A549 treated with DMSO at 1 μM for 4 hours (cell line): ENCODE data around the gene SDHAF1. TPM values are rescaled to one million over a fixed set of nuclear protein-coding genes. Genes with fewer than 3 reads are reported as not detected.

ENCODE experiments used
- total RNA-seq: library from RNA; stranded (reverse); fragments of 200-300 nt; extraction: Qiagen RNA extraction; gene quantifications from 5 replicates; pipeline ENCODE4 v1.2.3, GENCODE V29; 2022; ENCODE audit warnings: low read depth

Gene SDHAF1, protein sequence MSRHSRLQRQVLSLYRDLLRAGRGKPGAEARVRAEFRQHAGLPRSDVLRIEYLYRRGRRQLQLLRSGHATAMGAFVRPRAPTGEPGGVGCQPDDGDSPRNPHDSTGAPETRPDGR
- 36.8 to 48.3 TPM (median 46.4 TPM) in 5 replicates for total RNA-seq

DNA sequence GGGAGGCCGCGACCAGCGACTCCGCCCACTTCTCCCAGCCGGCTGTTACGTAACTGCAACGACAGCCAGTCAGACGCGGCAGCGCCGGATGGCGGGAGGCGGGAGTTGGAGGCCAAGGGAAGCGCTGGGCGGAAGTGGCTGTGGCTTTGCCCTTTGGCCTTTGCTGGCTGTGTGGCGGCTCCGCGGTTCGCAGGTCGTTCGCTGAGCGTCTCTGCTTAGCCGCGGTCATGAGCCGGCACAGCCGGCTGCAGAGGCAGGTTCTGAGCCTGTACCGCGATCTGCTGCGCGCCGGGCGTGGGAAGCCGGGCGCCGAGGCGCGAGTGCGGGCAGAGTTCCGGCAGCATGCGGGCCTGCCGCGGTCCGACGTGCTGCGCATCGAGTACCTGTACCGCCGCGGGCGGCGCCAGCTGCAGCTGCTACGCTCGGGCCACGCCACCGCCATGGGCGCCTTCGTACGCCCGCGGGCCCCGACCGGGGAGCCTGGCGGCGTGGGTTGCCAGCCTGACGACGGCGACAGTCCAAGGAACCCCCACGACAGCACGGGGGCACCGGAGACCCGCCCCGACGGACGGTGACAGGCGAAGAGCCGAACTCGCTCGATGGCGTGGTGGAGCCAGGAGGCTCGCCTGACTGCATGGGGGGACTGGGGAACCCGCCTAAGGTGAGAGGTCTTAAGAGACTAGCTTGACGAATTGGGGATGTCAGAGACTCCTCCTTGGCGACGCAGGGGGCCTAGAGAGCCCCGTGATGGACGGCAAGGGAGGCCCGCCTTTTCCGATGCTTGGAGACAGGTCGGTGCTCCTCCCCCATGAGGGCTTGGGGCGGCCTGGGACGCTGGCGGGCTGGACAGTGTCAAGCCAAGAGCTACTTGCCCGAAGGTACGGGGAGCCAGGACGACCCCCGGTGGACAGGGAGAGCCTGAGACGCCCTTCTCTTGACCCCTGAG, at the start of gene SDHAF1:
TSS of gene SDHAF1 (plus strand) at position 141 of the 946 bp plus-strand sequence. CDS start at position 228, 87 bp downstream.

DNA sequence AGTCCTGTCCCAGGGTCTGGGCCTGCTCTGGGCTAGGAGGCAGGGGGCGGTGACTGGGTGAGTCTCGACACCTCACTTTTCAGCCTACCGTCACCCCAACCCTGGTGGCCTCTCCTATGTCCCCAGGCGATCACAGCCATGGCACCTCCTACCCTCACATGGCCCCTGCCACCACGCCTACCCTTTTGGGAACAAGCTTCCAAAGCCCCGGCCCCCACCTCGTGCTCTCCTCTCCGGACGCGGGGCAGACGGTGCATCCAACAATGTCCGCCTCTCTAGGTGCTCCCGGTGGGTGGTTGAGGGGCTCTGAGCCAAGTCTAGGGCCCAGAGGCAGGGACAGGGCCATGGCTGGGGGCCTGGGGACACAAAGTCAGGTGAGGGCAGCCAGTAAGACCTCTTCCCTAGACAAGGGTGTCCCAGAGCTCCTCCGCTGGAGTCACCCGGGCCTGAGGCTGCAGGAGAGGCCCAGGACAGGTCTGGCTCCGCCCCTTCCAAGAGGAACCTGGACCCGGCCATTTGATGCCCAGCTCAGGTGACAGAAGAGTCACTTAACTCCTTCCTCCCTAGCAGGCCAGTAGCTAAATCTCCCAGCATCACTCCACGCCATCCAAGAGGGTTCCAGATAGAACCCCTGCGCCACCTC, 13.5 kb downstream of the SDHAF1 start, which contains the start of gene SYNE4:
TSS of gene SYNE4 (minus strand) at position 478 of the 643 bp plus-strand sequence. CDS start at position 346, 132 bp downstream.

DNA sequence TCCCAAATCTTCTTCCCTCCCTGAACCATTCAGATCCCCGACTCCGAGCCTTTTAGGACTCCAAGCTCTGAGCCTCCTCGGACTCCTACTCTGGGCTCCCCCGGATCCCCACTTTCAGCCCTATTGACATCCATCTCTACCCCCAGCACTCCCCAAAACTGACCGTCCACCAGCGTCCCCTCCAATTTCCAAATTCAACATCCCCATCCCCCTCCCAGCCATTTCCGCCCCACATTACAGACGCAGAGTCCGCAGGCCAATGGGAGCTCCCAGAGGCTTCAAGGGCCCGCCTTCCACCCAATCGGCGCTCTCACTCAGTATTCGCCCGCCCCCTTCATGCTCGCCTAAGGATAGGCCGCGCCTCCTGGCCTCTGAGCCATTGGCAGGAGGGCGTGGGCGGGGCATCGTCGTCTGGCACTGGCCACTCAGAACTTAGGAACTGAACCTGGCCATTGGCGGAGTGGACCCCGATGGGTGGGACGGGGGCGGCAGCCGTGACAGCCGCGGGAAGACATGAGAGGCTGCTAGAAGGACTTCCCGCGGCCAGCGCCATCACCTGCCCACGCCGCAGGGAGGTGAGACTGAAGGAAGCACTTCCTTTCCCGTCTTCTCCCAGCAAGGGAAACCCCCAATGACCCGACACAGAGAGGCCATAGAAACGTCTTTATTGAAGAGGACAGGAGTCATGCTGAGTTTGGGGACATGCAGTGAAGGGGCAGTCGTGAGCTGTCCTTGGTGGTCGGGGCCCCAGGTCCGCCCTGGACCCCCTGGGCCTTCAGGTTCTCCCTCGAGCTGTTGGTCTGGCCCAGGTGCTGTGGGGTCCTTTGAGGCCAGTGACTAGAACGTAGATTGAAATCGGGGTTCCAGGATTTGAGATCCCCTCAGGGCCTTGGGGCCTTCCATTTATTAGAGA, 19.3 kb downstream of the SDHAF1 start, which contains the start of gene ALKBH6:
TSS of gene ALKBH6 (minus strand) at position 202 of the 913 bp plus-strand sequence. CDS start 816 bp downstream, outside the sequence.

DNA sequence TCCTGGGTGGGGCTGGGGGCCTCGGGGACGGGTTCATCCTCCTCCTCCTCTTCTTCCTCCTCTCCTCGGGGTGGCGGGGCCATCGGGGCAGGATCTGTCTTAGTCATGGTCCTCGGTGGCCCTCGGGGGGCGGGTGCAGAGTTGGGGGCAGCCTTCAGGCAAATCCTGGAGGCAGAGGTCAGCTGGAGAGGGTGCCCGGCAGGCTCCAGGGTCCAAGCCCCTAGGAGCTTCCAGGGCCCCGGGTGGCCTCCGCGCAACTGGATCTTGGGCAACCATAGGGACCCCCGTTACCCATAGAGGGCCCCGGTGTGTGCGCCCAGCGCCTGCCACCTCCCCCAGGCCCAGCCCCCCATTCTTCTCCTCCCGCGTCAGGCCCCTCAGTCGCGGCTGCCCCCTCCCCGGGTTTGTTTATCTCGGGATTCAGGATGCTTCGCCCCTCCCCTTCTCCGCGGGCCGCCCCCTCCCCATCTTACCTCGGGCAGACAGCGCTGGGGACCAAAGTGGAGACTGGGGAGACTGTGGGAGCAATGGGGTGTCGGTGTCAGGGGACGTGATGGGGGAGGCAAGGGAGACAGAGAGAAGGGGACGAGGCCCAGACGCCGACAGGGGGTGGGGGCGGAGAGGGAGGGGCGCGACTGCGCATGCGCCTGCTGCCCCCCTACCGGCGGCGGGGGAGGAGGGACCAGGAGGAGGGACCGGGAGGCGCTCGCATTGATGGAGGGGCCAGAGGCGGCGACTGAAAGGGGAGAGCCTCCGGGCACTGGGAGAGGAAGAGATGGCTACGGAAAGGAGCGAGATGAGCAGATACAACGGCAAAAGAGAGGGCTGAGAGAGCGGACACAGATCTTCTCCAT, 37.5 kb downstream of the SDHAF1 start, which contains the start of gene CLIP3:
TSS of gene CLIP3 (minus strand) at position 623 of the 854 bp plus-strand sequence. CDS start at position 107, 516 bp downstream.

Other genes starting within 250 kb of the SDHAF1 start
- gene U2AF1L4, start 249.8 kb upstream of the SDHAF1 start, total RNA-seq: 23.0 to 29.3 TPM (median 28.6 TPM) in 5 replicates
- 273 to 299 TPM (median 279 TPM) in 5 replicates for gene PSENEN, start 249.5 kb upstream of the SDHAF1 start, total RNA-seq
- gene LIN37, start 246.6 kb upstream of the SDHAF1 start, total RNA-seq: 20.7 to 27.8 TPM (median 21.4 TPM) in 5 replicates
- gene HSPB6, start 238.2 kb upstream of the SDHAF1 start, total RNA-seq: 0.16 to 0.34 TPM (median 0.20 TPM) in 5 replicates
- 27.5 to 38.7 TPM (median 32.5 TPM) in 5 replicates for gene PROSER3, start 237.0 kb upstream of the SDHAF1 start, total RNA-seq
- gene ARHGAP33, start 219.6 kb upstream of the SDHAF1 start, total RNA-seq: 3.5 to 9.2 TPM (median 6.2 TPM) in 5 replicates
- 0.27 to 0.66 TPM (median 0.41 TPM) in 4 of 5 replicates, not detected in the other for gene PRODH2, start 182.3 kb upstream of the SDHAF1 start, total RNA-seq
- gene NPHS1, start 142.7 kb upstream of the SDHAF1 start, total RNA-seq: 0.17 to 0.77 TPM (median 0.42 TPM) in 5 replicates
- 0.44 to 0.74 TPM (median 0.58 TPM) in 5 replicates for gene KIRREL2, start 138.3 kb upstream of the SDHAF1 start, total RNA-seq
- 82.7 to 99.7 TPM (median 88.7 TPM) in 5 replicates for gene APLP1, start 126.6 kb upstream of the SDHAF1 start, total RNA-seq
- 6.5 to 8.9 TPM (median 7.4 TPM) in 5 replicates for gene NFKBID, start 94.6 kb upstream of the SDHAF1 start, total RNA-seq
- gene HCST, start 92.7 kb upstream of the SDHAF1 start, total RNA-seq: 0.25 to 0.75 TPM (median 0.60 TPM) in 3 of 5 replicates, not detected in the others
- 0.31 TPM in 1 of 5 replicates, not detected in the others for gene TYROBP, start 86.9 kb upstream of the SDHAF1 start, total RNA-seq
- gene LRFN3, start 58.8 kb upstream of the SDHAF1 start, total RNA-seq: 11.7 to 28.8 TPM (median 20.5 TPM) in 5 replicates
- gene SYNE4, start 13.6 kb downstream of the SDHAF1 start, total RNA-seq: 0.17 to 0.63 TPM (median 0.31 TPM) in 5 replicates
- 23.6 to 26.4 TPM (median 24.6 TPM) in 5 replicates for gene ALKBH6, start 19.0 kb downstream of the SDHAF1 start, total RNA-seq
- 0.49 to 1.2 TPM (median 0.69 TPM) in 5 replicates for gene CLIP3, start 37.7 kb downstream of the SDHAF1 start, total RNA-seq
- gene THAP8, start 59.1 kb downstream of the SDHAF1 start, total RNA-seq: 4.7 to 7.1 TPM (median 5.8 TPM) in 5 replicates
- gene WDR62, start 59.7 kb downstream of the SDHAF1 start, total RNA-seq: 23.0 to 30.7 TPM (median 27.6 TPM) in 5 replicates
- gene OVOL3, start 116.0 kb downstream of the SDHAF1 start, total RNA-seq: 0.36 to 0.52 TPM (median 0.37 TPM) in 4 of 5 replicates, not detected in the other
- gene POLR2I, start 119.7 kb downstream of the SDHAF1 start, total RNA-seq: 220 to 257 TPM (median 244 TPM) in 5 replicates
- gene TBCB, start 120.3 kb downstream of the SDHAF1 start, total RNA-seq: 430 to 525 TPM (median 509 TPM) in 5 replicates
- gene CAPNS1, start 144.9 kb downstream of the SDHAF1 start, total RNA-seq: 1,600 to 2,176 TPM (median 2,055 TPM) in 5 replicates
- gene COX7A1, start 157.3 kb downstream of the SDHAF1 start, total RNA-seq: not detected in 5 replicates
- 4.0 to 4.8 TPM (median 4.2 TPM) in 5 replicates for gene ZNF565, start 219.5 kb downstream of the SDHAF1 start, total RNA-seq
- 126 to 169 TPM (median 139 TPM) in 5 replicates for gene ZNF146, start 219.9 kb downstream of the SDHAF1 start, total RNA-seq